GM23338 (cell line): ENCODE results near the gene TAAR5. TPM values are rescaled to one million over a fixed set of nuclear protein-coding genes. Genes with fewer than 3 reads are reported as not detected.

Experiments
- ATAC-seq: fragments of 200-7000 bp; cut with Tn5 transposase; 3 replicates; pipeline ENCODE4 v1.9.1; 2020
- DNase-seq: peaks from one replicate; pipeline ENCODE4 v3.0.0-alpha.2; 2015; ENCODE audit warnings: low spot score
- H2AFZ ChIP-seq: fragments of 200-600 bp; sonication (generic); 2 replicates; pipeline ENCODE4 v1.8.0; 2016; ENCODE audit warnings: antibody characterized with exemption, mild to moderate bottlenecking, moderate library complexity
- H3F3A ChIP-seq: fragments of 200-600 bp; sonication (generic); replicated peaks from 2 replicates; pipeline ENCODE4 v1.8.0; 2017; ENCODE audit warnings: antibody characterized with exemption, mixed run types, low read depth
- H3K27ac ChIP-seq: fragments of 200-600 bp; sonication (generic); 2 replicates; pipeline ENCODE4 v1.6.1; 2016; ENCODE audit warnings: low read depth
- H3K27me3 ChIP-seq: fragments of 200-600 bp; sonication (generic); 2 replicates; pipeline ENCODE4 v1.8.0; 2016; ENCODE audit warnings: mild to moderate bottlenecking, mixed run types, moderate library complexity; ENCODE audit not compliant: insufficient read depth
- H3K36me3 ChIP-seq: fragments of 200-600 bp; sonication (generic); 2 replicates; pipeline ENCODE4 v1.8.0; 2016; ENCODE audit warnings: mild to moderate bottlenecking; ENCODE audit not compliant: insufficient read depth
- H3K4me1 ChIP-seq: fragments of 200-600 bp; sonication (generic); 2 replicates; pipeline ENCODE4 v1.8.0; 2016; ENCODE audit warnings: mild to moderate bottlenecking, moderate library complexity; ENCODE audit not compliant: insufficient read depth
- H3K4me2 ChIP-seq: fragments of 200-600 bp; sonication (generic); 2 replicates; pipeline ENCODE4 v1.7.1; 2017; ENCODE audit warnings: mixed run types
- H3K4me3 ChIP-seq: fragments of 200-600 bp; sonication (generic); 2 replicates; pipeline ENCODE4 v1.6.1; 2016; ENCODE audit warnings: mixed run types
- H3K79me2 ChIP-seq: fragments of 200-600 bp; sonication (generic); replicated peaks from 2 replicates; pipeline ENCODE4 v1.8.0; 2017; ENCODE audit warnings: mild to moderate bottlenecking; ENCODE audit not compliant: insufficient read depth
- H3K9me2 ChIP-seq: fragments of 200-600 bp; sonication (generic); 2 replicates; pipeline ENCODE4 v1.8.0; 2017; ENCODE audit not compliant: insufficient read depth
- H4K20me1 ChIP-seq: fragments of 200-600 bp; sonication (generic); replicated peaks from 2 replicates; pipeline ENCODE4 v1.8.0; 2017; ENCODE audit warnings: mild to moderate bottlenecking; ENCODE audit not compliant: insufficient read depth
- H3K27ac Mint-ChIP-seq: 2 replicates; pipeline ENCODE4 v1.8.0; 2020; ENCODE audit warnings: inconsistent platforms, mild to moderate bottlenecking, moderate library complexity, mixed read lengths
- H3K27me3 Mint-ChIP-seq: 3 replicates; pipeline ENCODE4 v1.8.0; 2022; ENCODE audit warnings: low read depth, mild to moderate bottlenecking, moderate library complexity, mixed read lengths, inconsistent platforms; ENCODE audit not compliant: insufficient read depth, poor library complexity
- H3K36me3 Mint-ChIP-seq: 3 replicates; pipeline ENCODE4 v1.8.0; 2021; ENCODE audit warnings: low read depth, mild to moderate bottlenecking, inconsistent platforms, moderate library complexity, mixed read lengths
- H3K4me1 Mint-ChIP-seq: 3 replicates; pipeline ENCODE4 v1.8.0; 2020; ENCODE audit warnings: mild to moderate bottlenecking, inconsistent platforms, mixed read lengths
- H3K4me3 Mint-ChIP-seq: 3 replicates; pipeline ENCODE4 v1.8.0; 2021; ENCODE audit warnings: moderate library complexity, mild to moderate bottlenecking, inconsistent platforms, mixed read lengths
- H3K9me3 Mint-ChIP-seq: 3 replicates; pipeline ENCODE4 v1.8.0; 2020; ENCODE audit warnings: moderate library complexity, mild to moderate bottlenecking, inconsistent platforms, mixed read lengths
- CREB1 ChIP-seq: fragments of 250-450 bp; sonication (Bioruptor Pico); IDR thresholded peaks from 2 replicates; pipeline ENCODE4 v1.5.0; 2020; ENCODE audit warnings: low read depth, mild to moderate bottlenecking, moderate library complexity
- ETS1 ChIP-seq: IDR thresholded peaks from 2 replicates; pipeline ENCODE4 v1.6.1; 2016; ENCODE audit warnings: antibody characterized with exemption
- EZH2 ChIP-seq: fragments of 200-600 bp; sonication (generic); IDR thresholded peaks from one replicate; pipeline ENCODE4 v1.8.0; 2017; ENCODE audit warnings: antibody characterized with exemption, mild to moderate bottlenecking, low read depth; ENCODE audit not compliant: unreplicated experiment
- EZH2phosphoT487 ChIP-seq: fragments of 200-600 bp; sonication (generic); IDR thresholded peaks from one replicate; pipeline ENCODE4 v1.8.1; 2018; ENCODE audit warnings: antibody characterized with exemption; ENCODE audit not compliant: unreplicated experiment
- JUNB ChIP-seq: IDR thresholded peaks from one replicate; pipeline ENCODE4 v1.6.1; 2016; ENCODE audit warnings: antibody characterized with exemption; ENCODE audit not compliant: unreplicated experiment
- NANOG ChIP-seq: IDR thresholded peaks from 2 replicates; pipeline ENCODE4 v1.6.1; 2016; ENCODE audit warnings: antibody characterized with exemption, borderline replicate concordance
- POLR2AphosphoS5 ChIP-seq: IDR thresholded peaks from 2 replicates; pipeline ENCODE4 v1.6.1; 2016; ENCODE audit warnings: antibody characterized with exemption, low read depth
- REST ChIP-seq: IDR thresholded peaks from one replicate; pipeline ENCODE4 v1.6.1; 2018; ENCODE audit warnings: antibody characterized with exemption; ENCODE audit not compliant: unreplicated experiment
- STAT1 ChIP-seq: IDR thresholded peaks from one replicate; pipeline ENCODE4 v1.6.1; 2016; ENCODE audit warnings: antibody characterized with exemption; ENCODE audit not compliant: unreplicated experiment
- ZNF114 ChIP-seq: fragments of 250-450 bp; sonication (Bioruptor Pico); IDR thresholded peaks from 2 replicates; pipeline ENCODE4 v1.5.0; 2020; ENCODE audit warnings: mild to moderate bottlenecking, moderate library complexity
- ZNF331 ChIP-seq: fragments of 250-450 bp; sonication (Bioruptor Pico); IDR thresholded peaks from 2 replicates; pipeline ENCODE4 v1.5.0; 2020; ENCODE audit warnings: low read depth, mild to moderate bottlenecking, moderate library complexity
- ZNF462 ChIP-seq: fragments of 250-450 bp; sonication (Bioruptor Pico); IDR thresholded peaks from 2 replicates; pipeline ENCODE4 v1.5.0; 2020; ENCODE audit warnings: mild to moderate bottlenecking, moderate library complexity
- polyA plus RNA-seq: library from polyadenylated mRNA; unstranded; fragments of >200 nt; fragmentation: Nextera tagmentation; extraction: Ambion mirVana; gene quantifications from 2 replicates; pipeline ENCODE4 v1.2.1, GENCODE V29; 2016
- total RNA-seq: library from RNA; depleted of rRNA; stranded (reverse); fragments of >200 nt; shearing (Covaris generic); gene quantifications from 2 replicates; pipeline ENCODE4 v1.2.3, GENCODE V29; 2014
- TF ChIP-seq, protein P1 (sequence below), 2 experiments: fragments of 200-600 bp in 1 of 2; sonication (generic) in 1 of 2; conservative IDR thresholded peaks; 2 replicates each; pipeline versions ENCODE4 v1.5.1 to v1.6.1; 2016 to 2017; ENCODE audit warnings: antibody characterized with exemption in 2 of 2, low read depth in 2 of 2, mild to moderate bottlenecking in 2 of 2, moderate library complexity in 1 of 2

TAAR5 gene
- total and polyA plus RNA-seq, 2 experiments from 2014 or later, result not detected

DNA sequence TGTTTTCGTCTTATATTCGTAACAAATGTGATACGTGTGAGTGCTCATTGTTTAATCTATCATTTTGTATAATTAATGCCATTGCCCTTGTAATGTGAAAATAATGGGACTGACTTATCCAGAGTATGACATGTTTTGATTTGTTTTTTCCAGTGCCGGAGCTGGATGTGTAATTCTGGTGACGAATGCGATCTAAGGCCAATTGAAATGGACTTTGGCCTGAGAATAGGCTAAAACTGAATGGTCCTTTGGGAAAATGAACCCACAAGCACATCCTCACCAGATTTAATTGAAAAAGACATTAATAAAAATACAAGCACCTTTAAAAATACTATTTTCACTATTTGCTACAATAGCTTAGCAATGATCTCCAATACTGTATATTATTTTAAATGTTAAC is 6.7 kb upstream of the TAAR5 start:
- no peak overlapping the region for H3K4me2 ChIP-seq
- no peaks in the 10 kb centered on the region for H4K20me1 ChIP-seq
- TF ChIP-seq EZH2, result no peak
- TF ChIP-seq JUNB, result no peak
- no peak for TF ChIP-seq ETS1
- TF ChIP-seq STAT1, result no peak
- TF ChIP-seq ZNF114 (CRISPR knock-in tag), result no peak
- no peak for TF ChIP-seq EZH2phosphoT487
- TF ChIP-seq, protein P1, sequence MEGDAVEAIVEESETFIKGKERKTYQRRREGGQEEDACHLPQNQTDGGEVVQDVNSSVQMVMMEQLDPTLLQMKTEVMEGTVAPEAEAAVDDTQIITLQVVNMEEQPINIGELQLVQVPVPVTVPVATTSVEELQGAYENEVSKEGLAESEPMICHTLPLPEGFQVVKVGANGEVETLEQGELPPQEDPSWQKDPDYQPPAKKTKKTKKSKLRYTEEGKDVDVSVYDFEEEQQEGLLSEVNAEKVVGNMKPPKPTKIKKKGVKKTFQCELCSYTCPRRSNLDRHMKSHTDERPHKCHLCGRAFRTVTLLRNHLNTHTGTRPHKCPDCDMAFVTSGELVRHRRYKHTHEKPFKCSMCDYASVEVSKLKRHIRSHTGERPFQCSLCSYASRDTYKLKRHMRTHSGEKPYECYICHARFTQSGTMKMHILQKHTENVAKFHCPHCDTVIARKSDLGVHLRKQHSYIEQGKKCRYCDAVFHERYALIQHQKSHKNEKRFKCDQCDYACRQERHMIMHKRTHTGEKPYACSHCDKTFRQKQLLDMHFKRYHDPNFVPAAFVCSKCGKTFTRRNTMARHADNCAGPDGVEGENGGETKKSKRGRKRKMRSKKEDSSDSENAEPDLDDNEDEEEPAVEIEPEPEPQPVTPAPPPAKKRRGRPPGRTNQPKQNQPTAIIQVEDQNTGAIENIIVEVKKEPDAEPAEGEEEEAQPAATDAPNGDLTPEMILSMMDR (conservative IDR thresholded peaks at IDR 0.05; ENCODE audit: low read depth in 2 of 2), result no peak
- no peak for TF ChIP-seq CREB1 (CRISPR knock-in tag)
- TF ChIP-seq NANOG, result no peak
- no peak for TF ChIP-seq ZNF462 (CRISPR knock-in tag)
- TF ChIP-seq ZNF331 (CRISPR knock-in tag), result no peak
- no peak for TF ChIP-seq REST
- TF ChIP-seq POLR2AphosphoS5, result no peak
- Mint-ChIP-seq H3K4me1 (peaks cover 2% of the 10 kb centered on the region; the same call in 1 of the 3 replicates), H3K27ac (no peak overlapping the region), H3K36me3 (no peaks in the 10 kb centered on the region), H3K4me3 (no peak overlapping the region), H3K27me3 (no peaks in the 10 kb centered on the region), H3K9me3 (no peaks in the 10 kb centered on the region; the same call in 2 of the 3 replicates)
- no peaks in the 10 kb centered on the region for H3F3A ChIP-seq
- no peaks in the 10 kb centered on the region for H3K27me3 ChIP-seq
- H3K4me3 ChIP-seq, result no peak overlapping the region
- H3K27ac ChIP-seq, result no peak overlapping the region
- no peak overlapping the region for H2AFZ ChIP-seq
- ATAC-seq, result no peak
- H3K4me1 ChIP-seq, result no peaks in the 10 kb centered on the region
- H3K36me3 ChIP-seq, result no peaks in the 10 kb centered on the region
- no peak for DNase-seq
- H3K9me2 ChIP-seq, result no peaks in the 10 kb centered on the region
- no peaks in the 10 kb centered on the region for H3K79me2 ChIP-seq
